Measurements from ENCODE around the gene DNAJC18. TPM values are rescaled to one million over a fixed set of nuclear protein-coding genes. Genes with fewer than 3 reads are reported as not detected.
"Not testable (repeated sequence)": the region's sequence is repeated elsewhere in the genome, so short reads cannot be mapped to it uniquely, and the experiment has no call there.

The DNAJC18 gene
- total RNA-seq, 2 experiments from 2014 or later: 26.3 to 26.7 TPM

DNA sequence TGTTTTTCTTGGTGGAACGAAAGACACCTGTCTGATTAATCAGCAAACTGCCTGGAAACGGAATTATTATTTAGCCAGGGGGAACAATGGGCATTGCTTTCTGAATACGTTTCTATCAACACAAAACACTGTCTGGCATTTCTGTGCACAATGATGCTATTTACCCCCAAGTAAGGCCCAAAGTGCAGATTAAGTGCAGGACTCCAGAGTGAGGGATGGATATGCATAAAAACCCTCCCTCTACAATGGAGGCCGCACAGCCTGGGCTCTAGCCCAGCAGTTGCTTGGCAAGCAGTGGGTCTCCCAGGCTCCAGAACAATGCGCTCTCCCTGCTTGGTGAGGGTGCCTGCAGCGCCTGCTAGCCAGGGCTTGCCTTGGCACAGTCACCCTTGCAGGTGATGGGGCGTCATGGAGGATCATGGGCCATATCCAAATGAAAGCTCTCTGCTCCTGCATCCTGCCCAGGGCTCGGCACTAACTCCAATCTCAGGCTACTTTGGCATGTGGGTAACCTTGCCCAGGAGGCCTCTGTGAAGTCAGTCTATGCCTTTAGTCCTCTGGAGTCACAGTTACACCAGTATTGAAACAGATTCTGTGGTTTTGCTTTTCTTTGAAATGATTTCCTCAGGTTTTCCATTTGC, 24.0 kb downstream of the DNAJC18 start:
- ChIA-PET CTCF (interaction anchor here (1.1 to 3.5 kb wide), 6 partner anchors 9 to 122 kb away, joined by 3 to 18 read pairs (median 5); partner anchors contain the start of gene MATR3), POLR2A (interaction anchor here (0.9 to 1.4 kb wide), 6 partner anchors 24 to 148 kb away, joined by 3 to 6 read pairs (median 3); partner anchors contain the start of genes DNAJC18 and UBE2D2)

DNA sequence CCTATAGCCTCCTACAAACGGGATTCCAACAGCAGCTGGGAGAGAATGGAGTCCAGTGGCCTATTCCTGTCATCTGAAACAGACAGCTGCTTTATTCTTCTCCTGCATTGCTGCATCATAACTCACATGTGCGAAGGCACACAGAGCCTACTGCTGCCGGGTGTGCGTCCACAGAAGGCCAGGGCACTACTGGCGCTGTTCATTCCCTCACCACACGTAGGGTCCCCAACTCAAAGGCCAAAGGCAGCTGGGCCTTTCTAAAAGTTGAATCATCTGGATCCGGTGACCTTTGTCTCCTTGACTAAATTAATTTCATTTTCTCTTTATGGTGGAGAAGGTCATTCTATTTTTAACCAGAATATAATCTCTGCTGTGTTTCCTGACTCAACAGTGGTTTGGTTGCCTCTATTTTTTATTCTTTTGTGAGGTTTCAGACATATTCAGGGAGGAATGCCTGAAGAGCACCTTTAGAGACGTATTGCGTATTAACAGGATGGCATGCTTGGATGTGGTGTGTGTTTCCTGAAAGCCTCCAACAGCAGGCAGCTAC, 24.7 kb downstream of the DNAJC18 start:
- POLR2A ChIA-PET: interaction anchor here (0.6 to 1.2 kb wide), 4 partner anchors 10 to 148 kb away, joined by 3 to 6 read pairs (median 3); no protein-coding TSS in a partner anchor
- CTCF ChIA-PET: interaction anchor here (1.1 to 3.5 kb wide), 8 partner anchors 10 to 121 kb away, joined by 3 to 18 read pairs (median 4); partner anchors contain the start of genes MATR3 and PROB1

DNA sequence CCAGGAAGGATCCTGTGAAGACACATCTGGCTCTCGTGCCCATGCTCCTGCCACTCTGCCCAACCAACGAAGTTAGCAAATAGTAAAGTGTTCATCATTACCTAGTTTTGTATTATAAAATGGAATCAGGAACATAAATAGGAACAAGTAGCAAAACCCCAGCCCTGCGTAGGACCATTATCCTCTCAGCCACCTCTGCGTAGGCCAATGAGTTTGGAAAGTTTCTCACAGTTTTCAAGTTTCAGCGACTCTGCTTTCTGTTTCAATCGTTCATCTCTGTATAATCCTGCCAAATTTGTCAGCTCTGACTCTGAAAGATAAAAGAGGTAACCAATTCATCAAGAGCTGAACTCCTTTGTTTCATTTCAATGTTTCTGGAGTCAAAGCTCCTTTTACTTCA, 25.4 kb downstream of the DNAJC18 start:
- ChIA-PET CTCF (interaction anchor here (0.6 to 3.5 kb wide), 10 partner anchors 10 to 212 kb away, joined by 3 to 18 read pairs (median 3); partner anchors contain the start of genes MATR3, PROB1 and SPATA24), POLR2A (interaction anchor here (0.6 to 1.2 kb wide), 2 partner anchors 11 to 72 kb away, joined by 3 to 6 read pairs; no protein-coding TSS in a partner anchor)

DNA sequence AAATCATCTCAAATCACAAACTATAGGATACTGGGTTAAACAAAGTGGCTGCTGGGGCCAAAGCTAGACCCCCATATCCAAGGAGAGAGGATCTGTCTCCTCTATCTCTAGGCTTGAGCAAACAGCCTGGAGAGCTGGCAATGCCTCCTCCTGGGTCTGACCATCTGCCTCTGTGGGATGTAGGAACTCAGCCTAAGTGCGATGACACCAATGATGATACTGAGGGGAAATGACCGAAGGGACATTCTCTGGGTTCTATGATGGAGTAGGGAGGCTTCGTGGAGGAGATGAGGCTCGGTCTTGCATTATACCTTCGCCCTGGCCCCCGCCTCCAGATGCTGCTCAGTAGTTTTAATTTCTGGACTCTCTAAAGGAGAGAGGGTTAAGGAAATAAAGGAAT, 26.2 kb downstream of the DNAJC18 start:
- POLR2A ChIA-PET: no interaction called here

DNA sequence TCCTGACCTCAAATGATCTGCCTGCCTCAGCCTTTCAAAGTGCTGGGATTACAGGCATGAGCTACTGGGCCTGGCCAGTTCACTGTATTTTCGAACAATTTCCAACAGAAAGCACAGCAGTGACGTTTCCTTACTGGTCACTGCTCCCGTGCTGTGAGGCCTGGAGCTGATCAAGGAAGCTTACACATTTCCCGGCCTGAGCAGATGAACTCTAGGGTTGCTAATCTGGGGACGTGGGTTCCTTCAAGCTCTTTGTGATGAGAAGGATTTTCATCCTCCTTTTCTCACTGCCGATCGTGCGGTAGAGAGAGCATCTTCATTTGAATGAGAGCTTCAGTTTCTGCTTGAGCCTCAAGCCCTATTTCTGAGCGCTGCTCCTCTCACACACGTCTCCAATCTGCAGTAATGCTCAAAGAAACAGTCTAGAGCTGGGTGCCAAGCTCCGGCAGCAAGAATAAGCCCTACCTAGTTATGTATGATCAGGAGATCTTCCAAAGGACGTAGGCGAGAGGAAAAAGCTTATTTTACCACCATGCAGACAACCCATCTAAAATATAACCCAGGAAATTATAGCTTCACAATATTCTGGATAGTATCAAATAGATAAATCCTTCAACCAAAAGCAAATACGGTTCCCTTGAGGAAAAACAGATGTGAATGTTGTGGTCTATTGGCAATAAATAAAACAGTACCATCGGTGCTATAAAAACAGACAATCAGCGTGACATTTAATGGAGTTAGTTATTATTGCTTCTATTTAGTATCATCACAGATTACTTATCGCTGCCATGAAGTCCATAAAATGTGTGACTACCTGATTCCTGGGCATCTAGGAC, 28.1 kb downstream of the DNAJC18 start:
- CTCF ChIA-PET: interaction anchor here (1.1 to 1.5 kb wide), 3 partner anchors 10 to 12 kb away, joined by 3 to 5 read pairs (median 4); no protein-coding TSS in a partner anchor
- POLR2A ChIA-PET: no interaction called here

More for the DNA sequence above, 26.2 kb downstream of the DNAJC18 start:
- CTCF ChIA-PET: interaction anchor here (0.7 to 1.5 kb wide), 2 partner anchors 47 to 213 kb away, joined by 3 to 5 read pairs; no protein-coding TSS in a partner anchor

DNA sequence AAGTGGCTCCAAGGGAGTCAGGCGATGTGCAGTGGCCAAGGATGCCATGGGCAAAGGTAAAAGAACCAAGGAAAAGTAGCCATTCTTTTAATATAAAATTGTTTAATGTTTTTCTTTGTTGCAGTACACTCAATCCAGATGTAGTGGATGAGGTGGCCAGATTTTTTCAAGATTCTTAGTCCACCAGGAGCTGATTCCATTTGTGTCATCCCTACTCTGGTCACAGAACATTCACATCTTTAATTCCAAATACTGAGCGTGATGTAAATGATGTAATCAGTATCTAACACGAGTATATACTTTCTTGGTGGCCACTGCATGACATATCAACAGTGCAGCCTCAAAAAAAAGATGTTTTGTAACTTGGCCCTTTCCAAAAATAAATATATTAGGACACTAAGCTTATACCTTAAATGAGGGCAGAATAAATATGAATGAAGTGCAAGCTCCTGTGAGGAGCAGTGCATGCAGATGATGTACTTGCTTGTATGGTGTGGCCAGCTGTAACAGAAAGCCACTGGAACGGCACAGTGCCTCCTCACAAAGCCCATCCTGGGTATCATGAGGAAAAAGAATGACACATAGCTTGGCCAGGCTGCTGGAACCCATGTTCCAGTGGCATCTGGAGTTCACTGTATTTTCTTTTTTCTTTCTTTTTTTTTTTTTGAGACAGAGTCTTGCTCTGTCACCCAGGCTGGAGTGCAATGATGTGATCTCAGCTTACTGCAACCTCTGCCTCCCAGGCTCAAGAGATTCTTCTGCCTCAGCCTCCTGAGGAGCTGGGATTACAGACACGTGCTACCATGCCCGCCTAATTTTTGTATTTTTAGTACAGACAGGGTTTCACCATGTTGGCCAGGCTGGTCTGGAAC, 29.0 kb downstream of the DNAJC18 start:
- ChIA-PET POLR2A (interaction anchor here (0.6 kb wide), 1 partner anchor 48 kb away, joined by 4 read pairs; no protein-coding TSS in a partner anchor), CTCF (interaction anchor here (0.8 to 1.8 kb wide), 3 partner anchors 12 to 150 kb away, joined by 3 to 5 read pairs (median 4); no protein-coding TSS in a partner anchor)

DNA sequence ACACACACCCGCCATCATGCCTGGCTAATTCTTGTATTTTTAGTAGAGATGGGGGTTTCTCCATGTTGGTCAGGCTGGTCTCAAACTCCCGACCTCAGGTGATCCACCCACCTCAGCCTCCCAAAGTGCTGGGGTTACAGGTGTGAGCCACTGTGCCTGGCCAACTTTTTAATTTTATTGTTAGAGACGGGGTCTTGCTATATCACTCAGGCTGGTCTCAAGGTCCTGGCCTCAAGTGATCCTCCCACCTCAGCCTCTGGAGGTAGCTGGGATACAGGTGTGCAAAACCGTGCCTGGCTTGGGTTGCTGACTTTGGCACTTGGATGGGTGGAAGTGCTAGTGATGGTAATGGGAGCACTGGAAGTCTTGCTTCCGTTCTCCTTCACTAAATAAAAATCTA, 30.2 kb downstream of the DNAJC18 start:
- POLR2A ChIA-PET: not testable (repeated sequence)

DNA sequence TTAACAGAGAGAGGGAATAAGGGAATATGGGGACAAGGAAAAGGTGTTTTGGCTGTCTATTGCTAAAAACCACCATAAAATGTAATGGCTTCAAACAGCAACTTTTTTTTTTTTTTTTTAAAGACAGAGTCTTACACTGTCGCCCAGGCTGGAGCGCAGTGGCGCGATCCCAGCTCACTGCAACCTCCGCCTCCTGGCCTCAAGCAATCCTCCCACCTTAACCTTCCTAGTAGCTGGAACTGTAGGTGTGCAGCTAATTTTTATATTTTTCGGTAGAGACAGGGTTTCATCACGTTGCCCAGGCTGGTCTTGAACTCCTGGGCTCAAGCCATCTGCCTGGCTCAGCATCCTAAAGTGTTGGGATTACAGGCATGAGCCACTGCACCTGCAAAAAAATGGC, 31.1 kb downstream of the DNAJC18 start:
- POLR2A ChIA-PET: no interaction called here

More for the DNA sequence above, 30.2 kb downstream of the DNAJC18 start:
- CTCF ChIA-PET: interaction anchor here (1.8 kb wide), 1 partner anchor 15 kb away, joined by 4 read pairs; no protein-coding TSS in a partner anchor

DNA sequence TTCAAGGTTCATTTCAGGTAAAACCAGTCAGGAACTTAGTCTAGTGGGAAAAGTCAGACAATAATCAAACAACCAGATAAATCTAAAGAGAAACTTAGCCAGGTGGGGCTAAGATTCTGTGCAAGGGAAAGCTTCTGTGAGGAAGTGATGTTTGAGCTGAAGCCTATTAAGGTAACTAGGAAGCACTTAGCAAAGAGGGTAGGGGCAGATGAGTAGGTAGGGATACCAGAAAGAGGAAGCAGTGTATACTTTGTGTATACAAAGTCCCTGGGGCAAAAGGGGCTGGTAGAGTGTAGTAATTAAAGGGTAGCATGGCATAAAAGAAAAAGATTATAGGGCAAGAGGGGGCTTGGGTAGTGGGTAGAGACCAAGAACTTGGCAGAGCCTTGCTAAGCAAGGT, 31.8 kb downstream of the DNAJC18 start:
- ChIA-PET POLR2A (no interaction called here), CTCF (interaction anchor here (1.8 kb wide), 1 partner anchor 12 kb away, joined by 7 read pairs; no protein-coding TSS in a partner anchor)

More for the DNA sequence above, 31.1 kb downstream of the DNAJC18 start:
- CTCF ChIA-PET: interaction anchor here (1.8 kb wide), 1 partner anchor 14 kb away, joined by 4 read pairs; no protein-coding TSS in a partner anchor

DNA sequence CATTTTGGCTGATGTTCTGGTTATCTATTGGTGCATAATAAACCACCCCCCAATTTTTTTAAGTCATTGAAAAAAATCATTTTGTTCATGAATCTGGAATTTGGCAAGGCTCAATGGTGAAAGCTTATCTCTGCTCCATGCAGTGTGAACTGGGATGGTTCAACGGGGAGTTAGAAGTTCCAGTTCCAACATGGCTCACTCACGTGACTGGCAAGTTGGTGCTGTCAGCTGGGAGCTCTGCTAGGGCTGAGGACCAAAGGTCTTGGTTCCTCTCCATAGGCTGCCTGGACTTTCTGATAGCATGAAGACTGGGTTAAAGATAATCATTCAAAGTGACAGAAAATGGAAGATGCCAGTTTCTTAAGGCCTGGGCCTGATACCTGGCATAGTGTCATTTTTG, 32.4 kb downstream of the DNAJC18 start:
- ChIA-PET CTCF (interaction anchor here (1.0 to 1.8 kb wide), 3 partner anchors 9 to 15 kb away, joined by 3 to 7 read pairs (median 5); no protein-coding TSS in a partner anchor), POLR2A (no interaction called here)

DNA sequence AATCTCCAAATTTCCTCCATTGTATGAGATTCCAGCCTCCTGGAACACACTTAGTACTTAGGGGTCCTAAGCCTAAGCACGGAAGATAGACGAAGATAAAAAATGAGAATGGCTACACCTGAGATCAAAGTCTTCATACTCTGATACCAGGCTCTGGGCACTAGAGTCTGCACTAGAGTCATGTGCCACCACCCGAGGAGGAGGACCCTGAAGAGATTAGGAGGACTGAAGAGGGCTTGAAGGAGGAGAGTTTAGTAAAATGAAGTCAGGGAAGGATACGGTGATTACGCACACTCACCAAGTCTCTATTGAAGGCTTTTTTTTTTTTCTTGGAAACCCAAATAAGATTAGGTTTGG, 34.9 kb downstream of the DNAJC18 start:
- ChIA-PET POLR2A (interaction anchor here (0.9 to 1.5 kb wide), 3 partner anchors 13 to 78 kb away, joined by 3 to 8 read pairs (median 3); no protein-coding TSS in a partner anchor), CTCF (interaction anchor here (0.6 to 3.9 kb wide), 4 partner anchors 9 to 167 kb away, joined by 3 to 23 read pairs (median 6); no protein-coding TSS in a partner anchor)

DNA sequence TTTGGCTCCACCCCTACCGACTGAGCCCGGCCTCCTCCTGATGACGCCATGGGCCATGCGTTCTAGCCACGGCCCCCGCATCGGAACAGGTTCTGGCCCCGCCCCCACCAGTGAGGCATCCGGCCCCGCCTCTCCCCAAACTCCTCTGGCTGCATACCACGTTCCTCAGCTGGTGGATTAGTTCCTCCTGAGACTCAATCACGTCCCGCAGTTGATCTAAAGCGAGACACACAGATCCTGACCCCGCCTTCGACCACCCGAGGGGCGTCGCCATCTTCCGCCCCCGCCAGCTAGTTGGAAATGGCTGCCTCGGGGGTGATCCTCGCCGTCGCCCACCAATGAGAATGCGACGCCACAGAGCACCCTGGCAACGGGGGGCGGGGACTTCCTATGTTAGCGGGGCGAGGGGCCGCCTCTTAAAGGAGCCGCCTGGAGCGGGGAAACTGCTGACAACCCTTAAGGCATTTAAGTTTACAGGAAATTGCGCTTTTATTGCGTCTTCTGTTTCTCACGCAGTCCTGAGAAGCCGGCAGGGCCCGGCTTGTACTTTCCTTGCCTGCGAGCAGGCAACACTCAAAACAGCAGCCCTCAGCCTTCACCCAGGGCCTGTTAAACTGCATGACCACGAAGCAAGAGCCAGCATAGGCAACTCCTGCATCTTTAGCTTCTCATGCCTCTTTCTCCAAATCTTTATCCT, 35.4 kb downstream of the DNAJC18 start, which contains the start of gene SPATA24:
SPATA24 (minus strand) TSS at position 303 of the 697 bp plus-strand sequence; CDS start at position 274, 29 bp downstream.
- ChIA-PET POLR2A (interaction anchor here (0.6 to 1.5 kb wide), 6 partner anchors 12 to 157 kb away, joined by 3 to 8 read pairs (median 3); partner anchors contain the start of genes DNAJC18, PAIP2 and UBE2D2), CTCF (interaction anchor here (0.6 to 3.9 kb wide), 5 partner anchors 10 to 168 kb away, joined by 3 to 23 read pairs (median 4); no protein-coding TSS in a partner anchor)

DNA sequence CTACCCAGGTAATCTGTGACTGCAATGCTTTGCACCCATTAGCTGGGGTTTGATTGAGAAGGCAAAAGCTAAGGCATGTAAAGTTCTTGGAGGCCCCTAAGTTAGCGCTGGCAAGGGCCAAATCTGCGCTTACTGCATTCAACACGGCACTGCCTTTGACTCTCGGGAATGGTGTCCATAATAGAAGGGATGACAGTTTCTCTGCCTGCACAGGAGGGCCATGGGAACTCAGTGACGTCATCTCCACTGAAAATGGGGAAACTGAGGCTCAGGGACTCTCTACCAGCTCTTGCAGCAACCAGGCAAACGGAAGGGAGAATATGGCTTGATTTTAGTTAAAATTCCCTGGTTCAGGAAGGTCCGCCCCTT, 35.9 kb downstream of the DNAJC18 start:
- ChIA-PET POLR2A (interaction anchor here (0.6 to 1.5 kb wide), 6 partner anchors 12 to 158 kb away, joined by 3 to 8 read pairs (median 3); partner anchors contain the start of genes DNAJC18, PAIP2 and UBE2D2), CTCF (interaction anchor here (0.8 to 3.9 kb wide), 4 partner anchors 9 to 135 kb away, joined by 3 to 23 read pairs (median 6); no protein-coding TSS in a partner anchor)

DNA sequence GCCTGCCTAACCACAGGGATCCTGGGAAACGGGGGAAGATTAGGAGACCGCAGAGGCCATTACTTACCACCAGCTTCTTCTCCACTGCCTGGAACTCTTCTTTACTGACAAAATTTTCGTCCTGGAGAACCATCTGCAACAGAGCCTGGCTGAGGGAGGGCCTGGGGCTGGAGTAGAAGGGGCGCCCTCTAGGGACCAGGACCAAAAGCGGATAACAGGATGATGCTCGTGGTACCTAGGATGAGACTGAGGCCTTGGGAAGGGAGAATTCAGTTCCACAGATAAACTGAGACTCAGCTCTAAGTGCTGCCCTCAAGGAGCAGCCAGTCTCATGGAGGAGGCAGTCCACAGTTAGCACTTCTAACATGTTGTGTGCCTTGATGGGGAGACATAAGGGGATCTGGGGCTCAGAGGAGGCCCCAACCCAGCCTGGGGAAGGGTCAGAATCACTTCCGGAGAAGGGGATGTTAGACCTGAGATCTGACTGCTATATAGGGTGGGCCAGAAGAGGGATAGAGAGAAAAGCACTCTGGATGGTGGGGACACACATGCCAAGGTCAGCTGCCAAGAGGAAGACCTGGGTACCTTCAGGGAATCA, 36.7 kb downstream of the DNAJC18 start:
- ChIA-PET POLR2A (interaction anchor here (1.2 kb wide), 2 partner anchors 61 to 158 kb away, joined by 3 to 4 read pairs; partner anchors contain the start of genes PAIP2 and UBE2D2), CTCF (interaction anchor here (0.7 to 3.9 kb wide), 7 partner anchors 11 to 231 kb away, joined by 3 to 23 read pairs (median 3); partner anchors contain the start of gene MZB1)

DNA sequence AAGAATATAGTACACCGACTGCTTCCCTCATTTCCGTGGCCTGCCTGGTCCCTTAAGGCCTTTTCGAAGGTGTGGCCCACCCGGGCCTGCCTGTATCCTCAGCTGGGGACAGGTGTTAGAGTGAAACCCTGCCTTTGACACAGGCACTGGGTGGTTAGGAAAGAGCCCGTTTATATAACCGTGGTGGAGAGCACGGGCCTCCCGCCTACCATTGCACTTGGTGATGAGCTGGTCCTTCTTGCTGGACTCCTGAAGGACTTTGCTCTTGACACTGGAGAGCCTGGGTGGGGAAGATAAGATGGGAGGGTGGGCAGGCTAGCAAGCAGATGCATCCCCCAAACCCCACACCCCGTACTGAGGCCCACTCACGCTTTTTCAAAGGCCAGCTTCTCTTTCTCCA, 37.8 kb downstream of the DNAJC18 start:
- CTCF ChIA-PET: interaction anchor here (1.0 to 3.9 kb wide), 5 partner anchors 9 to 54 kb away, joined by 3 to 23 read pairs (median 3); no protein-coding TSS in a partner anchor
- POLR2A ChIA-PET: interaction anchor here (0.6 to 0.7 kb wide), 2 partner anchors 59 to 145 kb away, joined by 3 read pairs; partner anchors contain the start of gene PAIP2

DNA sequence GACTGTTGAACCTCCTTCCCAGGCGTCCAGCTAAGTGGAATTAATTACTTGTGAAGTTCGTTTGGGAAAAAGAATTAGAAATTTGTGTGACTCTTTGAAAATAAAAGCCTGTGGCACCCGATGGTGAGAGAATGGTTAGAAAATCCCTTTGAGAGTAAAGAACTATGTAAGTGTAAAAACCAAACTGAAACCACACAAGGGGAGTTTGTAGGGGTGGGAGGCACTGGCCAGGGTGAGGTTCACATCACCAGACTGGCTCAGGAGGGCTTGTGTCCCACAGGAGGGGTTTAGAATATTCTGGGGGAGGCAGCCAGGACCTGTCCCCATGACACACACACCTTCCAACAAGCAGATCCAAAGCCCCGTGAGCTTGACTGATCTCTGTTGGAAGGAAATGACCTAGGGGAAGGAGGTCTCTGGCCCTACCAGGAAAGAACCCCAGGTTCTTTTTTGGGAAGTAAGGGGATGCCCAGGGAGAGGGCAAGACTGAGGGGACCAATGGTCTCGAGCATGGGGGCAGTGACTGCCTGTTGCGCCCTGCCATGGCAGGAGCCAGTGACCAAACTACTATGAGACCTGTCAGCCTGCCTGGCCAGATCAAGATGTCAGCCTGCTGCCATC, 39.7 kb downstream of the DNAJC18 start:
- ChIA-PET CTCF (interaction anchor here (0.9 kb wide), 1 partner anchor 114 kb away, joined by 3 read pairs; no protein-coding TSS in a partner anchor), POLR2A (no interaction called here)
